Activated naive CD4-positive, alpha-beta T cell treated with anti-CD3 and anti-CD28 coated beads for 36 hours (primary cell): ENCODE results near the gene UGDH. TPM values are rescaled to one million over a fixed set of nuclear protein-coding genes. Genes with fewer than 3 reads are reported as not detected.
"Not testable (repeated sequence)": the region's sequence is repeated elsewhere in the genome, so short reads cannot be mapped to it uniquely, and the experiment has no call there.

Experiments
- CTCF ChIA-PET: fragments of 350-600 bp; sonication (Branson Sonifier 250); formaldehyde crosslinking; loops from one replicate; lab custom pipeline; 2021; ENCODE audit warnings: antibody characterized with exemption; lab: Charles Lee
- DNase-seq: peaks from one replicate; pipeline ENCODE4 v3.0.0-alpha.2; 2020
- H3K27ac Mint-ChIP-seq: one replicate; pipeline ENCODE4 v1.8.0; 2021; ENCODE audit warnings: mild to moderate bottlenecking, mixed read lengths
- H3K27me3 Mint-ChIP-seq: one replicate; pipeline ENCODE4 v1.8.0; 2021; ENCODE audit warnings: low read depth, mixed read lengths
- H3K36me3 Mint-ChIP-seq: one replicate; pipeline ENCODE4 v1.8.0; 2021; ENCODE audit warnings: low read depth, mixed read lengths
- H3K4me1 Mint-ChIP-seq: one replicate; pipeline ENCODE4 v1.8.0; 2021; ENCODE audit warnings: low read depth, mixed read lengths
- H3K4me3 Mint-ChIP-seq: one replicate; pipeline ENCODE4 v1.8.0; 2021; ENCODE audit warnings: mild to moderate bottlenecking, moderate library complexity, mixed read lengths
- H3K9me3 Mint-ChIP-seq: one replicate; pipeline ENCODE4 v1.8.0; 2021; ENCODE audit warnings: mixed read lengths
- intact Hi-C: fragments of 100-400 bp; cut with micrococcal nuclease; formaldehyde crosslinking; loops from one replicate; pipeline ENCODE4 v1.15.1; 2023
- total RNA-seq, 2 experiments: library from RNA; stranded (reverse); gene quantifications; one replicate each; pipeline ENCODE4 v1.2.3, GENCODE V29; 2021

Gene UGDH
- total RNA-seq, 2 experiments from 2014 or later, result 11.7 to 14.6 TPM

DNA sequence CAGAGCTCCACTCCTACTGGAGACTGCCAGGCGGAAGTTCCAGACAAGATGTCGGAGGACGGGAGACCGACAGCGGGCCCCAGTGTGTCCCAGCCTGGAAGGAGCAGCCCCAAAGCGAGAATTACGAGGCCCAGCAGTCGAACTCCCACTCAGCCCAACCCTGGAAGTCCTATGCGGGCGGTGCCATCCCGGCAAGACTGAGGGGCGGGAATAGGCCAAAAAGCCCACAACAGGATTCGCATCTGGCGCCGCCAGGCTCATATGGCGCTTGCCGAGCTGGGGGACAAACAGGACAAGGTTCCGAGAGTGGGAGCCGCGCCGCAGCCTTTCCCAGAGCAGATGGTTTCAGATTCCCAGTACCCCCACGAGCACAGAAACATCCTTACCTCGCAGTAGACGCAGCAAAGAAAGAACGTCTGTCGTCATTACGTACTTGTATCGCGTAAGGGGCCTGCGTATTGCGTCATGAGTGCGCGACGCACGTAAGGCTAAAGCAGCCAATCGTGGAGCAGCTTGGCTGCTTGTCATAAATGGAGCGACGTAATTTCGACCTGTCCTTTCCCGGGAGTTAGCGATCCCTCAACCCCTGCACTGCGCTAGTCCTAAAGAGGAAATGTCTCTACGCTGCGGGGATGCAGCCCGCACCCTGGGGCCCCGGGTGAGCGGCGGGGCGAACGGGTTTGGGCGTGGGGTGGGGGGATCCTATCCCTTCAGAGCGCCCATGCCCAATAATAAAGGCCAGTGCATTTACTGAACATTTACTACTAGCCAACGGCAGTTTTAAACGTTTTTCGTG lies 68.5 kb downstream of the UGDH start, which contains the start of the genes LIAS and RPL9:
Gene LIAS, plus strand, starts transcription at position 552 of the 796 bp plus-strand sequence. Its CDS starts 62 bp downstream, at position 614.
Gene RPL9, minus strand, starts transcription at position 418 of the 796 bp plus-strand sequence. CDS start 483 bp downstream, outside the sequence.
- H3K36me3 Mint-ChIP-seq, result peaks cover 64% of the 10 kb centered on the region
- no peaks in the 10 kb centered on the region for H3K9me3 Mint-ChIP-seq
- H3K27me3 Mint-ChIP-seq, result no peaks in the 10 kb centered on the region
- peaks cover 48% of the 10 kb centered on the region for H3K4me1 Mint-ChIP-seq
- DNase-seq, result peak; percentile 95
- H3K27ac Mint-ChIP-seq, result peak within 1 kb of the TSS; percentile 98
- intact Hi-C loops, result loop anchor here (1.0 to 10.0 kb wide), 13 partner anchors 11 to 849 kb away; partner anchors contain the start of genes PDS5A, RFC1, TMEM156 and UBE2K
- peak within 1 kb of the TSS; percentile 91 for H3K4me3 Mint-ChIP-seq
- CTCF ChIA-PET, result interaction anchor here (0.6 to 4.2 kb wide), 3 partner anchors 11 to 65 kb away, joined by 3 to 27 read pairs (median 11); no protein-coding TSS in a partner anchor

GRCh38 chr4:39458161-39458504 lies 69.1 kb downstream of the UGDH start:
- Mint-ChIP-seq H3K36me3 (peaks cover 66% of the 10 kb centered on the region), H3K4me3 (peak overlapping the region; percentile 91), H3K4me1 (peaks cover 50% of the 10 kb centered on the region), H3K27ac (peak overlapping the region; percentile 98)
- not testable (repeated sequence) for H3K27me3 Mint-ChIP-seq, DNase-seq, H3K9me3 Mint-ChIP-seq
- CTCF ChIA-PET, result interaction anchor here (0.7 to 4.2 kb wide), 3 partner anchors 10 to 92 kb away, joined by 3 to 27 read pairs (median 11); partner anchors contain the start of gene RFC1
- intact Hi-C loops, result loop anchor here (1.0 to 10.0 kb wide), 10 partner anchors 11 to 849 kb away; partner anchors contain the start of genes PDS5A, RFC1, TMEM156 and UBE2K

- intact Hi-C loops, result loop anchor here (5.0 to 10.0 kb wide), 3 partner anchors 555 to 850 kb away; no protein-coding TSS in a partner anchor
These were observed 70.1 kb downstream of the UGDH start for GRCh38 chr4:39456946-39457763.

DNA sequence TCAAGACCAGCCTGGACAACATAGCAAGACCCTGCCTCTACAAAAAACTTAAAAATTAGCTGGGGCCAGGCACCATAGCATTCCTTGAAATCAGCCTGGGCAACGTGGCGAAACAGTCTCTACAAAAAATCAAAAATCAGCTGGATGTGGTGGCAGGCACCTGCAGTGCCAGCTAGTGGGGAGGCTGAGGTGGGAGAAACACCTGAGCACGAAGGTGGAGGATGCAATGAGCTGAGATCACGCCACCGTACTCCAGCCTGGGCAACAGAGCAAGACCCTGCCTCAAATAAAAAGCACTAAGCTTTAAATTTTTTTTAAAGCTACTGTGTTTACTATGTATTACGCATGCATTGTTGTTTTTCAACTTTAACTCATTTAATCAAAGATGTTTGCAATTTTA lies 71.8 kb downstream of the UGDH start:
- H3K36me3 Mint-ChIP-seq, result peaks cover 79% of the 10 kb centered on the region
- peaks cover 58% of the 10 kb centered on the region for H3K4me1 Mint-ChIP-seq
- H3K27me3 Mint-ChIP-seq, result no peaks in the 10 kb centered on the region
- H3K9me3 Mint-ChIP-seq, result no peaks in the 10 kb centered on the region
- peak overlapping the region; percentile 91 for H3K4me3 Mint-ChIP-seq
- H3K27ac Mint-ChIP-seq, result no peak overlapping the region
- no peak for DNase-seq
- CTCF ChIA-PET, result interaction anchor here (0.8 to 3.2 kb wide), 4 partner anchors 8 to 125 kb away, joined by 3 to 10 read pairs (median 6); no protein-coding TSS in a partner anchor
- intact Hi-C loops, result loop anchor here (5.0 to 10.0 kb wide), 3 partner anchors 553 to 852 kb away; no protein-coding TSS in a partner anchor

More at GRCh38 chr4:39456946-39457763, 70.1 kb downstream of the UGDH start:
- Mint-ChIP-seq H3K27ac (peak overlapping the region; percentile 98), H3K4me3 (peak overlapping the region; percentile 91), H3K9me3 (no peaks in the 10 kb centered on the region), H3K27me3 (no peaks in the 10 kb centered on the region), H3K4me1 (peaks cover 59% of the 10 kb centered on the region), H3K36me3 (peaks cover 76% of the 10 kb centered on the region)
- no peak for DNase-seq
- CTCF ChIA-PET, result interaction anchor here (0.7 to 4.2 kb wide), 5 partner anchors 9 to 91 kb away, joined by 3 to 27 read pairs (median 10); partner anchors contain the start of gene RFC1

DNA sequence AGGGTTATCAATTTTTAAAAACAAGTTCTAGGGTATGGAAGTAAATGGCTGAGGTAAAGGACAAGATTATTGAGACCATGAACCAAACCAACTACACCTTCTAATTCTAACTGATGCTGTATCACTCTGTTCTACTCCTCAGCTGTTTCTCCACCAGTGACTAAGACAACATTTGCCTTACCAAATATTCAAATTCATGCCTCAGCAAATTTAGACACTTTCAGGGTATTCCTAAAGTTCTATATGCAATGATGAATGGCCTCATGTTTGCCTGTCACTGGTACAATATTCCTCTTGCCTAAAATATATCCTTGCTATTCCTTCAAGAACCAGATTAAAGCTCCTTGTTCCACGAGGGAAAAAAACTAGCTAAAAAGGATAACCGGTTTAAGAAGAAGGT lies 73.5 kb downstream of the UGDH start:
- DNase-seq, result no peak
- intact Hi-C loops, result loop anchor here (10.0 kb wide), 1 partner anchor 689 kb away; no protein-coding TSS in a partner anchor
- no peak overlapping the region for H3K4me3 Mint-ChIP-seq
- no peaks in the 10 kb centered on the region for H3K9me3 Mint-ChIP-seq
- H3K27me3 Mint-ChIP-seq, result no peaks in the 10 kb centered on the region
- H3K4me1 Mint-ChIP-seq, result peaks cover 55% of the 10 kb centered on the region
- H3K27ac Mint-ChIP-seq, result peak overlapping the region; percentile 51
- peaks cover 80% of the 10 kb centered on the region for H3K36me3 Mint-ChIP-seq
- CTCF ChIA-PET, result interaction anchor here (3.2 kb wide), 1 partner anchor 12 kb away, joined by 10 read pairs; no protein-coding TSS in a partner anchor

GRCh38 chr4:39452860-39453587 lies 74.2 kb downstream of the UGDH start:
- H3K27me3 Mint-ChIP-seq, result no peaks in the 10 kb centered on the region
- H3K9me3 Mint-ChIP-seq, result no peaks in the 10 kb centered on the region
- H3K4me1 Mint-ChIP-seq, result peaks cover 57% of the 10 kb centered on the region
- peaks cover 73% of the 10 kb centered on the region for H3K36me3 Mint-ChIP-seq
- H3K4me3 Mint-ChIP-seq, result no peak overlapping the region
- DNase-seq, result no peak
- intact Hi-C loops, result loop anchor here (10.0 kb wide), 1 partner anchor 688 kb away; no protein-coding TSS in a partner anchor
- CTCF ChIA-PET, result no interaction called here
- H3K27ac Mint-ChIP-seq, result peak overlapping the region; percentile 47

DNA sequence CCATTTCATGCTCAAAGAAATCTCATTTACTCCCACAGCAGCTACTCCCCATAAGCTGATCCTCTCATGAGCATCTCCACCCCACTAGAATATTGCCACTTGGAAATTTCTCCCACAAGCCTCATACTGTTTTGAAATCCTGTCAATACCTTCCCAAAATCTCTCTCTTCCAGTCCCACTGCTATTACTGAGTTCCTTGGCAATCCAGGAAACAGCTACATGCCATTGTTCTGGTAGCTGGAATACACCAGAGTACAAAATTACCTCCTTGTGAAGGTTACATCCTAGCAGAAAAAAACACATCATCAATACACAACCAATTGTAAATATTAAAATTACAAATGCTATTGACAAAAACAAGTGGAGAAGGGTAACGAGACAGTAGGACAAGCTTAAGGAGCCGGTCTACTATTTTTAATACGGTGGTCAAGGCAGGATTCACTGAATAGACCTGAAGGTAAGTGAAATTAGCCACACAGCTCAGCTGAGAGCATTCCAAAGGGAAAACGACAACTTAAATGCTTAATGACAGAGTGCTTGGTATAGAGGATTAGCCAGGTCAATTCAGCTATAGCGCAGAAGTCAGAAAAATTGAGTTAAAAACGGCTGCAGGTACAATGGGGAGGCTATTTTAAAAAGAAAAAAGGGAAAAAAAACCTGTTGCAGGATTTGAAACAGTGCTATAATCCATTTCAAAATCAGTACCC lies 74.9 kb downstream of the UGDH start:
- peak overlapping the region; percentile 31 for H3K27ac Mint-ChIP-seq
- peaks cover 69% of the 10 kb centered on the region for H3K36me3 Mint-ChIP-seq
- H3K4me3 Mint-ChIP-seq, result no peak overlapping the region
- no peaks in the 10 kb centered on the region for H3K27me3 Mint-ChIP-seq
- intact Hi-C loops, result loop anchor here (10.0 kb wide), 1 partner anchor 688 kb away; no protein-coding TSS in a partner anchor
- peaks cover 58% of the 10 kb centered on the region for H3K4me1 Mint-ChIP-seq
- DNase-seq, result no peak
- CTCF ChIA-PET, result no interaction called here
- H3K9me3 Mint-ChIP-seq, result no peaks in the 10 kb centered on the region

DNA sequence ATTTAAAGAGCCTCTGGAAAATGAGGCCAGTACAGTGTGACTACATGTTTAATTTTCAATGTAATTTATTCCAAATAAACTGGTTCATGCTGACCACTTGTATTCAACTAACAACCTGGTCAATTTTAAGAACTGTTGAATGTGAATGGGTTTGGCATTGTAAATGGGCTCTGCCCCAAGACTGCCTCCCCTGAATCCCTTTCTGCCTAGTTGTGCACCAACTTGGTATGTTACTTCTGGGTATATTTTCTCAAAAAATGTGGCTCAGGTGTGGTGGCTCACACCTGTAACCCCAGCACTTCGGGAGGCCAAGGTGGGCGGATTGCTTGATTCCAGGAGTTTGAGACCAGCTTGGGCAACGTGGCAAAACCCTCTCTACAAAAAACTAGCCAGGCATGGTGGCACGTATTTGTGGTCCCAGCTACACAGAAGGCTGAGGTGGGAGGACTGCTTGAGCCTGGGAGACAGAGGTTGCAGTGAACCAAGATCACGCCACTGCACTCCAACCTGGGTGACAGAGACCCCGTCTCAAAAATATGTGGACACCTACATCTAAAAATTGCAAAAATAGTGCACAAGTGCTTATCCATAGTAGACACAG lies 75.7 kb downstream of the UGDH start:
- H3K4me1 Mint-ChIP-seq, result peaks cover 55% of the 10 kb centered on the region
- H3K9me3 Mint-ChIP-seq, result no peaks in the 10 kb centered on the region
- CTCF ChIA-PET, result interaction anchor here (0.9 kb wide), 1 partner anchor 17 kb away, joined by 3 read pairs; no protein-coding TSS in a partner anchor
- no peak overlapping the region for H3K27ac Mint-ChIP-seq
- no peak overlapping the region for H3K4me3 Mint-ChIP-seq
- no peaks in the 10 kb centered on the region for H3K27me3 Mint-ChIP-seq
- intact Hi-C loops, result loop anchor here (10.0 kb wide), 1 partner anchor 687 kb away; no protein-coding TSS in a partner anchor
- no peak for DNase-seq
- H3K36me3 Mint-ChIP-seq, result peaks cover 62% of the 10 kb centered on the region

- no peak overlapping the region for H3K27ac Mint-ChIP-seq
- CTCF ChIA-PET, result interaction anchor here (0.9 kb wide), 1 partner anchor 18 kb away, joined by 3 read pairs; no protein-coding TSS in a partner anchor
- intact Hi-C loops, result loop anchor here (10.0 kb wide), 1 partner anchor 686 kb away; no protein-coding TSS in a partner anchor
- DNase-seq, result no peak
- H3K36me3 Mint-ChIP-seq, result peaks cover 55% of the 10 kb centered on the region
- H3K4me1 Mint-ChIP-seq, result peaks cover 49% of the 10 kb centered on the region
- no peaks in the 10 kb centered on the region for H3K27me3 Mint-ChIP-seq
- no peaks in the 10 kb centered on the region for H3K9me3 Mint-ChIP-seq
- no peak overlapping the region for H3K4me3 Mint-ChIP-seq
These were observed 76.6 kb downstream of the UGDH start for GRCh38 chr4:39450618-39451017.
